Measurements from ENCODE around the gene MGAT3.

DNA sequence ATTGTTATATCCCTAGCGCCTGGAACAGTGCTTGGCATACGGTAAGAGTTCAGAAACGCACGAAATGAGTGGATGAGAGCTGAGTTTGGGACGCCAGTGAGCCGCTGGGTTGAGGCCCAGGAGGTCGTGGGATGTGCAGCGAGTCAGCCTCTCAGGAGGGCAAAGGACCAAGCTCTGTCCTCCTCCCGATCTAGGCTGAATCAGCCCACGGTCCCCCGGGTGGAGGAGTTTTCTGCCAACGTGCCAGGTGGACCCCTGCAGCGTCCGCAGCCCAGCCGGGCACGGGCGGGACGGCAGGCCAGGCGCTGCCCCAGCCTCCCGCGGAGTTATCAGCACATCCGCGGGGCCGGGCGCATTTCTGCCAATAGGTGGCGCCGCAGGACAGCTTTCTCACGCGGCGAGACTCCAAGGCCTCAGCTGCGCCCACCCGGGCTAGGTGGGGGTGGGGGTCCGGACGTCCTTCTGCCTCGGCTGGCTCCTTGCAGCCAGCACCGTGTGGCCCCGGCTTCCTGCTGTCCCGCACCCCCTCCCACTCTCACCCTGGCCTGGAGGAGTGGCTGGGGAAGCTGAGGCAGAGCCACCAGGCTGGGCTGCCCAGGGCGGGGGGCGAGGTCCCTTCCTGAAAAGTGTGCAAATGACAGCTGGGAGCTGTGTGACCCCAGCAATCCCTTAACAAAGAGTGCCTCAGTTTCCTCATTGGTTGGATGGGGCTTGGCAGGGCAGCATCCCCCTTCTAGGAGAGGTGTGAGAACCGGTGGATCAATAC is 78.0 kb downstream of the MGAT3 start:
- no peak for TF ChIP-seq ZNF274 (IDR thresholded peaks at IDR 0.05; ENCODE audit: low read depth, low read length)
- TF ChIP-seq YY1 (IDR thresholded peaks at IDR 0.05; ENCODE audit: insufficient read depth, insufficient read length): no peak
- TF ChIP-seq SUZ12 (IDR thresholded peaks at IDR 0.05; ENCODE audit: extremely low read depth, insufficient read depth, insufficient read length): no peak

All from NT2/D1 (cell line).